ENCODE results near the gene ZNF215. TPM values are rescaled to one million over a fixed set of nuclear protein-coding genes. Genes with fewer than 3 reads are reported as not detected.

The ZNF215 gene
- total and polyA plus RNA-seq, 2 of the 13 experiments (the other 11 are each of a cell fraction or from before 2014, with no cell fraction given), result not detected

GRCh38 chr11:6962673-6963072 is 36.4 kb downstream of the ZNF215 start (continued):
- TF ChIP-seq SCMH1 (CRISPR knock-in tag; IDR thresholded peaks at IDR 0.05; ENCODE audit: borderline replicate concordance) (no peak), HDAC2 (CRISPR knock-in tag; IDR thresholded peaks at IDR 0.05) (no peak)

GRCh38 chr11:6968816-6969215 is 42.6 kb downstream of the ZNF215 start:
- no peak for ATAC-seq
- no peak overlapping the region for H3K9ac ChIP-seq (ENCODE audit: insufficient read depth, low read depth, low read length)
- BruUV-seq (replicated peaks), result no TSS peak
- no peak for TF ChIP-seq HDAC1 (CRISPR knock-in tag; IDR thresholded peaks at IDR 0.05)
- no peak for TF ChIP-seq STAG1 (CRISPR knock-in tag; IDR thresholded peaks at IDR 0.05)
- TF ChIP-seq ZBTB2 (CRISPR knock-in tag; IDR thresholded peaks at IDR 0.05; ENCODE audit: low read depth), result no peak
- TF ChIP-seq ZNF121 (CRISPR knock-in tag; IDR thresholded peaks at IDR 0.05), result no peak
- TF ChIP-seq HNRNPUL1 (IDR thresholded peaks at IDR 0.05; ENCODE audit: low read depth, low read length), result no peak
- TF ChIP-seq ZNF709 (CRISPR knock-in tag; IDR thresholded peaks at IDR 0.05), result no peak
- no peak for TF ChIP-seq ZNF451 (CRISPR knock-in tag; IDR thresholded peaks at IDR 0.05)
- no peak for TF ChIP-seq ZNF326 (CRISPR knock-in tag; IDR thresholded peaks at IDR 0.05; ENCODE audit: borderline replicate concordance)
- TF ChIP-seq MYC (CRISPR knock-in tag; IDR thresholded peaks at IDR 0.05; ENCODE audit: borderline replicate concordance), result no peak
- no peak for TF ChIP-seq MYNN (CRISPR knock-in tag; IDR thresholded peaks at IDR 0.05; ENCODE audit: low read depth)
- TF ChIP-seq ZNF160 (CRISPR knock-in tag; IDR thresholded peaks at IDR 0.05), result no peak
- no peak for TF ChIP-seq SRSF1 (optimal IDR thresholded peaks at IDR 0.05; ENCODE audit: low read depth, low read length)
- TF ChIP-seq SP4 (CRISPR knock-in tag; IDR thresholded peaks at IDR 0.05), result no peak
- TF ChIP-seq SIX4 (CRISPR knock-in tag; IDR thresholded peaks at IDR 0.05), result no peak
- no peak for TF ChIP-seq XRCC5 (optimal IDR thresholded peaks at IDR 0.05; ENCODE audit: low read length)
- TF ChIP-seq CEBPZ (IDR thresholded peaks at IDR 0.05; ENCODE audit: low read length), result no peak
- TF ChIP-seq EED (CRISPR knock-in tag; IDR thresholded peaks at IDR 0.05), result no peak
- H3K27ac ChIP-seq (ENCODE audit: extremely low read length, insufficient read depth, low read length), result no peak overlapping the region
- CTCF ChIA-PET (ENCODE audit: low intra/inter-chr PET ratio, low total read pairs), result no interaction called here
- peaks cover 10% of the 10 kb centered on the region for H3K4me1 ChIP-seq (ENCODE audit: insufficient read depth, low read length)
- intact Hi-C loops (cut with micrococcal nuclease; ENCODE audit: unreplicated experiment), result no loop called here
- DNase-seq (ENCODE audit: low spot score), result no peak
- POLR2A ChIA-PET, result no interaction called here
- H3K79me2 ChIP-seq (ENCODE audit: insufficient read depth, low read length), result no peaks in the 10 kb centered on the region
- WGBS (ENCODE audit: low lambda C conversion rate), result 0% methylated on average over 1 of the region's 1 CpG
- H3K36me3 ChIP-seq (replicated peaks in 1 of 2; ENCODE audit: control insufficient read depth in 1 of 2, insufficient read depth in 2 of 2, low read length in 2 of 2), result no peaks in the 10 kb centered on the region
- FAIRE-seq, result no peak
- H3K4me2 ChIP-seq (ENCODE audit: low read depth, low read length), result no peak overlapping the region
- H3K9me3 ChIP-seq (ENCODE audit: low read length), result no peaks in the 10 kb centered on the region
- H2AFZ ChIP-seq (ENCODE audit: low read length), result no peak overlapping the region
- no peak overlapping the region for H3K4me3 ChIP-seq (replicated peaks in 1 of 3; ENCODE audit: insufficient read depth in 1 of 3, low read depth in 2 of 3, low read length in 3 of 3)
- no peaks in the 10 kb centered on the region for H3K27me3 ChIP-seq (ENCODE audit: control insufficient read depth in 1 of 2, insufficient read depth in 2 of 2, low read length in 2 of 2)
- in situ Hi-C loops (cut with HindIII; ENCODE audit: extremely low pct_ligation_motif_present, low pct_unique_long_range_greater_than_20kb), result no loop called here
- no peaks in the 10 kb centered on the region for H4K20me1 ChIP-seq (ENCODE audit: insufficient read depth, low read length)

Data from HepG2 (cell line).